Keratinocyte (primary cell): ENCODE data around the gene PTPN5. TPM values are rescaled to one million over a fixed set of nuclear protein-coding genes. Genes with fewer than 3 reads are reported as not detected.

Source experiments
- DNase-seq: peaks from one replicate; pipeline ENCODE4 v3.0.0-alpha.2; 2011; ENCODE audit warnings: low read depth, missing footprints, low spot score
- FAIRE-seq: peaks from 2 replicates; lab custom pipeline; 2011; peaks lifted over from hg19 to GRCh38; lab: Jason Lieb, UNC
- H2AFZ ChIP-seq: 2 replicates; pipeline ENCODE4 v1.6.0; 2012; ENCODE audit warnings: low read length, control low read depth, inconsistent platforms; ENCODE audit not compliant: control insufficient read depth
- H3K27ac ChIP-seq: 2 replicates; pipeline ENCODE4 v1.5.1; 2011; ENCODE audit warnings: low read length; ENCODE audit not compliant: control insufficient read depth, insufficient read depth
- H3K27me3 ChIP-seq: 3 replicates; pipeline ENCODE4 v1.6.0; 2011; ENCODE audit warnings: low read length; ENCODE audit not compliant: control insufficient read depth, insufficient read depth; ENCODE audit errors: extremely low read depth
- H3K36me3 ChIP-seq, 2 experiments: 2 replicates in 1 of 2; 3 replicates in 1 of 2; pipeline ENCODE4 v1.5.1; 2011; ENCODE audit warnings: low read length in 2 of 2, mild to moderate bottlenecking in 1 of 2; ENCODE audit not compliant: control insufficient read depth in 2 of 2, insufficient read depth in 2 of 2; ENCODE audit errors: extremely low read depth in 1 of 2
- H3K4me1 ChIP-seq: 3 replicates; pipeline ENCODE4 v1.5.1; 2011; ENCODE audit warnings: low read length; ENCODE audit not compliant: control insufficient read depth, insufficient read depth; ENCODE audit errors: extremely low read depth
- H3K4me2 ChIP-seq: 3 replicates; pipeline ENCODE4 v1.6.0; 2011; ENCODE audit warnings: low read depth, low read length; ENCODE audit not compliant: control insufficient read depth, insufficient read depth; ENCODE audit errors: extremely low read depth
- H3K4me3 ChIP-seq, 3 experiments: fragments of 200-600 bp in 1 of 3; sonication (generic) in 1 of 3; 2 replicates in 2 of 3; 3 replicates in 1 of 3; pipeline ENCODE4 v1.5.1; 2011 to 2016; ENCODE audit warnings: low read length in 3 of 3, mild to moderate bottlenecking in 3 of 3, control low read depth in 2 of 3, inconsistent platforms in 1 of 3, low read depth in 1 of 3, mixed read lengths in 1 of 3, mixed run types in 1 of 3, moderate library complexity in 1 of 3; ENCODE audit not compliant: control insufficient read depth in 2 of 3, insufficient read depth in 2 of 3; ENCODE audit errors: extremely low read depth in 1 of 3
- H3K79me2 ChIP-seq: 2 replicates; pipeline ENCODE4 v1.6.0; 2012; ENCODE audit warnings: low read length; ENCODE audit not compliant: control insufficient read depth, insufficient read depth
- H3K9ac ChIP-seq: 3 replicates; pipeline ENCODE4 v1.6.0; 2011; ENCODE audit warnings: low read length; ENCODE audit not compliant: control insufficient read depth, insufficient read depth; ENCODE audit errors: extremely low read depth
- H3K9me1 ChIP-seq: 3 replicates; pipeline ENCODE4 v1.6.0; 2011; ENCODE audit warnings: low read length; ENCODE audit not compliant: control insufficient read depth, insufficient read depth; ENCODE audit errors: extremely low read depth
- H3K9me3 ChIP-seq: 2 replicates; pipeline ENCODE4 v1.5.1; 2012; ENCODE audit warnings: low read depth, low read length; ENCODE audit not compliant: control insufficient read depth
- H4K20me1 ChIP-seq: 3 replicates; pipeline ENCODE4 v1.6.0; 2011; ENCODE audit warnings: low read length; ENCODE audit not compliant: control insufficient read depth, insufficient read depth; ENCODE audit errors: extremely low read depth
- EZH2 ChIP-seq: IDR thresholded peaks from one replicate; pipeline ENCODE4 v1.6.1; 2012; ENCODE audit warnings: inconsistent platforms, mild to moderate bottlenecking, low read length, moderate library complexity
- dilution Hi-C: fragments of 300-500 bp; cut with MboI; formaldehyde crosslinking; loops from one replicate; pipeline ENCODE4 v1.7.0; 2020; ENCODE audit warnings: low sequenced_read_pairs; ENCODE audit not compliant: extremely low pct_ligation_motif_present
- polyA plus RNA-seq, 5 experiments: library from polyadenylated mRNA; depleted of rRNA in 3 of 5; stranded (reverse) in 3 of 5; stranded (forward) in 1 of 5; unstranded in 1 of 5; fragments of >200 nt; gene quantifications; 1 replicate in 1 of 5; 2 replicates in 3 of 5; 3 replicates in 1 of 5; pipeline versions ENCODE4 v1.2.1 to v1.2.3, GENCODE V29; 2011 to 2012; ENCODE audit warnings: missing spikeins in 2 of 5, low read depth in 1 of 5, low replicate concordance in 1 of 5
- TF ChIP-seq, protein P1 (sequence below), 3 experiments: IDR thresholded peaks in 1 of 3; conservative IDR thresholded peaks in 1 of 3; optimal IDR thresholded peaks in 1 of 3; 2 replicates in 2 of 3; 3 replicates in 1 of 3; pipeline versions ENCODE3 to v1.5.1; 2011; ENCODE audit warnings: low read length in 3 of 3, mild to moderate bottlenecking in 3 of 3, moderate library complexity in 2 of 3, control low read depth in 1 of 3, inconsistent platforms in 1 of 3; ENCODE audit not compliant: insufficient read depth in 2 of 3; ENCODE audit errors: extremely low read depth in 1 of 3

PTPN5 gene
- polyA plus RNA-seq, 1 donor (not counting 4 experiments of a cell fraction or from before 2014, with no cell fraction given) = not detected

DNA sequence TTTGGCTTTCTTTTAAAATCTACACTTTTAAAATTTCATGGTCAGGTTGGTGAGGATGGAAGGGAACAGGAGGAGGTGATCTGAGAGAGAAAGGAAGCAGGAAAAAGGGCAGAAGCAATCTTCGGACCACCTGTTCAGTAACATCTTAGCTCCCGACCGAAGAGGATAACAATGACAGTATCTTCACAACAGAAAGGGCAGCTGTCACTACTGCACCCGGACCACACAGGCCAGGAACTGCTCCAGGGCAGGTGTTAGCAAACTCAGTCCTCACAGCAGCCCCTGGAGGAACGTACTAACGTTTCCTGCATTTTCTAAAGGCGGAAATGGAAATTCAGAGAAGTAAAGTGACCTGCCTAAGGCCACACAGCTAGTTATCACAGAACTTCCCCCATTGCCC is 16.8 kb downstream of the PTPN5 start:
- no peak for TF ChIP-seq EZH2
- TF ChIP-seq, protein P1, sequence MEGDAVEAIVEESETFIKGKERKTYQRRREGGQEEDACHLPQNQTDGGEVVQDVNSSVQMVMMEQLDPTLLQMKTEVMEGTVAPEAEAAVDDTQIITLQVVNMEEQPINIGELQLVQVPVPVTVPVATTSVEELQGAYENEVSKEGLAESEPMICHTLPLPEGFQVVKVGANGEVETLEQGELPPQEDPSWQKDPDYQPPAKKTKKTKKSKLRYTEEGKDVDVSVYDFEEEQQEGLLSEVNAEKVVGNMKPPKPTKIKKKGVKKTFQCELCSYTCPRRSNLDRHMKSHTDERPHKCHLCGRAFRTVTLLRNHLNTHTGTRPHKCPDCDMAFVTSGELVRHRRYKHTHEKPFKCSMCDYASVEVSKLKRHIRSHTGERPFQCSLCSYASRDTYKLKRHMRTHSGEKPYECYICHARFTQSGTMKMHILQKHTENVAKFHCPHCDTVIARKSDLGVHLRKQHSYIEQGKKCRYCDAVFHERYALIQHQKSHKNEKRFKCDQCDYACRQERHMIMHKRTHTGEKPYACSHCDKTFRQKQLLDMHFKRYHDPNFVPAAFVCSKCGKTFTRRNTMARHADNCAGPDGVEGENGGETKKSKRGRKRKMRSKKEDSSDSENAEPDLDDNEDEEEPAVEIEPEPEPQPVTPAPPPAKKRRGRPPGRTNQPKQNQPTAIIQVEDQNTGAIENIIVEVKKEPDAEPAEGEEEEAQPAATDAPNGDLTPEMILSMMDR (optimal IDR thresholded peaks at IDR 0.05 in 1 of 3, IDR thresholded peaks at IDR 0.05 in 1 of 3, conservative IDR thresholded peaks at IDR 0.05 in 1 of 3; ENCODE audit: extremely low read depth in 1 of 3, insufficient read depth in 2 of 3, low read length in 3 of 3) = no peak
- H3K79me2 ChIP-seq = no peaks in the 10 kb centered on the region
- dilution Hi-C loops = no loop called here
- no peak overlapping the region for H3K4me2 ChIP-seq
- H3K9me3 ChIP-seq = no peaks in the 10 kb centered on the region
- no peaks in the 10 kb centered on the region for H3K9me1 ChIP-seq
- FAIRE-seq (no peak), DNase-seq (no peak)
- no peaks in the 10 kb centered on the region for H4K20me1 ChIP-seq
- no peaks in the 10 kb centered on the region for H3K36me3 ChIP-seq
- no peak overlapping the region for H2AFZ ChIP-seq
- no peak overlapping the region for H3K4me3 ChIP-seq
- H3K27me3 ChIP-seq = peaks cover 6% of the 10 kb centered on the region
- no peaks in the 10 kb centered on the region for H3K4me1 ChIP-seq
- no peak overlapping the region for H3K9ac ChIP-seq
- H3K27ac ChIP-seq = no peak overlapping the region

DNA sequence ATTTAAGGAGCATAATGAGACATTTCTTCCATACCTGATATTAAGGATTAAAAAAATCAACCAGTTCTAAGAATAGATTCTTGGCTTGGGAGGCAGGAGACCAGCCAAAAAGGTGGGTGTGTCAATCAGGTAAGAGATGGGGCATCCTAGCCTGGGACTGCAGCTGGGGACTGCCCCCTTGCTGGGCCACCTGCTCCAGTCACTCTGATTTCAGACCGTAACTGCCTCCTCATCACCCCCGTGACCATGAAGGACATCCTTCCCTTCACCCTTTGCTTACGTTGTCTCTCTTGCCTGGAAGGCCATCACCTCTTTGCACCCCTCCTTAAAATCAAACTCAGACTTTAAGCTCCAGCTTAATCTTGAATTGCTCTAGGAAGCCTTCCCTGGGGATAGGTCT is 17.9 kb downstream of the PTPN5 start:
- dilution Hi-C loops = no loop called here
- no peak overlapping the region for H2AFZ ChIP-seq

More for the DNA sequence above, 17.9 kb downstream of the PTPN5 start:
- FAIRE-seq (no peak), DNase-seq (no peak)
- TF ChIP-seq, protein P1 (optimal IDR thresholded peaks at IDR 0.05 in 1 of 3, IDR thresholded peaks at IDR 0.05 in 1 of 3, conservative IDR thresholded peaks at IDR 0.05 in 1 of 3; ENCODE audit: extremely low read depth in 1 of 3, insufficient read depth in 2 of 3, low read length in 3 of 3) = no peak
- no peak for TF ChIP-seq EZH2
- Histone ChIP-seq H3K79me2 (no peaks in the 10 kb centered on the region), H3K4me3 (no peak overlapping the region), H4K20me1 (no peaks in the 10 kb centered on the region), H3K9me1 (no peaks in the 10 kb centered on the region), H3K4me2 (no peak overlapping the region), H3K9ac (no peak overlapping the region), H3K4me1 (no peaks in the 10 kb centered on the region), H3K27me3 (peaks cover 6% of the 10 kb centered on the region), H3K27ac (no peak overlapping the region), H3K36me3 (no peaks in the 10 kb centered on the region), H3K9me3 (no peaks in the 10 kb centered on the region)
